Stomach (tissue), 9 donors: ENCODE measurements around the gene KLHL21. TPM values are rescaled to one million over a fixed set of nuclear protein-coding genes. Genes with fewer than 3 reads are reported as not detected.
"Not testable (repeated sequence)": the region's sequence is repeated elsewhere in the genome, so short reads cannot be mapped to it uniquely, and the experiment has no call there.

ENCODE experiments used
- DNase-seq, 2 donors: peaks; one replicate each; pipeline versions ENCODE4 v3.0.0 to v3.0.0-alpha.2; 2013 to 2019
- H3K27ac ChIP-seq, 5 donors: fragments of 200-600 bp in 4 of 5; sonication (generic) in 4 of 5; one replicate each; pipeline ENCODE4 v1.5.1; 2013 to 2019; ENCODE audit warnings: mild to moderate bottlenecking in 1 of 5, moderate library complexity in 1 of 5
- H3K27me3 ChIP-seq, 3 donors: fragments of 200-600 bp; sonication (generic); one replicate each; pipeline ENCODE4 v1.5.1; 2017 to 2019; ENCODE audit warnings: mixed run types in 1 of 3
- H3K36me3 ChIP-seq, 4 donors: fragments of 200-600 bp; sonication (generic); 1 replicate in 3 of 4; 2 replicates in 1 of 4; pipeline ENCODE4 v1.5.1; 2016 to 2019
- H3K4me1 ChIP-seq, 4 donors: fragments of 200-600 bp; sonication (generic); one replicate each; pipeline ENCODE4 v1.5.1; 2016 to 2019
- H3K4me3 ChIP-seq, 4 donors: fragments of 200-600 bp; sonication (generic) in 3 of 4; one replicate each; pipeline ENCODE4 v1.5.1; 2016 to 2019; ENCODE audit warnings: mild to moderate bottlenecking in 1 of 4
- H3K9me3 ChIP-seq, 4 donors: fragments of 200-600 bp; sonication (generic); one replicate each; pipeline ENCODE4 v1.5.1; 2016 to 2019
- CTCF ChIP-seq, 7 experiments: fragments of 450-650 bp in 4 of 7; fragments of 200-600 bp in 3 of 7; sonication (generic) in 3 of 7; IDR thresholded peaks; one replicate each; pipeline ENCODE4 v1.5.1; 2016 to 2019; ENCODE audit warnings: antibody characterized with exemption in 7 of 7, control low read depth in 2 of 7, mild to moderate bottlenecking in 1 of 7
- EP300 ChIP-seq: sonication (generic); formaldehyde crosslinking; IDR thresholded peaks from one replicate; pipeline ENCODE4 v1.6.1; 2017; ENCODE audit warnings: antibody characterized with exemption
- POLR2A ChIP-seq, 4 donors: fragments of 450-650 bp; IDR thresholded peaks; one replicate each; pipeline ENCODE4 v1.6.1; 2016; ENCODE audit warnings: antibody characterized with exemption in 4 of 4, control low read depth in 2 of 4, mild to moderate bottlenecking in 1 of 4, moderate library complexity in 1 of 4
- POLR2AphosphoS5 ChIP-seq, 3 donors: sonication (generic); formaldehyde crosslinking; IDR thresholded peaks; one replicate each; pipeline ENCODE4 v1.6.1; 2016; ENCODE audit warnings: antibody characterized with exemption in 3 of 3
- WGBS, 5 donors: extraction: QIAGEN DNeasy Blood & Tissue Kit in 3 of 5; methylation state at CpG; one replicate each; pipeline versions ENCODE4 v1.1.5 to v1.1.7; 2013 to 2018; 5-methylcytosine and 5-hydroxymethylcytosine counted together
- intact Hi-C: fragments of 100-400 bp; cut with DNase I; formaldehyde crosslinking; loops from one replicate; pipeline ENCODE4 v1.15.1; 2023; ENCODE audit warnings: low total_unique reads
- polyA plus RNA-seq, 3 donors: library from polyadenylated mRNA; stranded (reverse); fragments of 200-250 nt; gene quantifications; one replicate each; pipeline ENCODE4 v1.2.3, GENCODE V29; 2013
- total RNA-seq, 5 donors: library from RNA; depleted of rRNA; stranded (reverse); fragments of >200 nt; gene quantifications; one replicate each; pipeline versions ENCODE4 v1.1.0 to v1.2.3, GENCODE V29; 2014 to 2016
- donor health status: healthy with polysubstance abuse.
- donor health status: Bipolar disorder and iron deficiency.
- donor health status: healthy.

The KLHL21 gene
- total and polyA plus RNA-seq, 8 donors = 9.2 to 59.8 (median 19.4) TPM

GRCh38 chr1:6603238-6603914, 707 bp upstream of the KLHL21 start:
- Histone ChIP-seq H3K4me1 (peaks cover 47 to 53% (median 50%) of the 10 kb centered on the region in 4 donors), H3K27me3 (no peaks in the 10 kb centered on the region), H3K9me3 (no peaks in the 10 kb centered on the region), H3K27ac (peak overlapping the region; percentile 98 to 100 (median 100)), H3K36me3 (peaks cover 8 to 14% (median 10%) of the 10 kb centered on the region in 4 donors), H3K4me3 (peak overlapping the region; percentile 77 to 98 (median 83))
- peak in 1 of 4 donors; percentile 18 for TF ChIP-seq POLR2A (IDR thresholded peaks at IDR 0.05)
- TF ChIP-seq CTCF (IDR thresholded peaks at IDR 0.05) = no peak
- no peak for TF ChIP-seq EP300
- peak in 2 of 3 donors; percentile 31 to 38 for TF ChIP-seq POLR2AphosphoS5 (IDR thresholded peaks at IDR 0.05)
- 1 to 4% (median 1%) methylated on average over 23 to 36 of the region's 36 CpGs for WGBS, 5 donors
- intact Hi-C loops = no loop called here
- peak; percentile 61 to 87 for DNase-seq

- Histone ChIP-seq H3K27me3 (no peaks in the 10 kb centered on the region), H3K4me3 (peak overlapping the region; percentile 77 to 98 (median 83)), H3K4me1 (peaks cover 60 to 66% (median 63%) of the 10 kb centered on the region in 4 donors), H3K9me3 (no peaks in the 10 kb centered on the region), H3K27ac (peak overlapping the region; percentile 98 to 100 (median 100)), H3K36me3 (peaks cover 21 to 27% (median 22%) of the 10 kb centered on the region in 4 donors)
- WGBS, 5 donors = 0 to 3% (median 0%) methylated on average over 16 to 103 of the region's 103 CpGs; no CpG with 5 or more reads in 1 of the 5 donors
- intact Hi-C loops = no loop called here
- TF ChIP-seq POLR2AphosphoS5 (IDR thresholded peaks at IDR 0.05) = no peak
- TF ChIP-seq EP300 = no peak
- no peak for TF ChIP-seq CTCF (IDR thresholded peaks at IDR 0.05)
- peak in 1 of 2 donors; percentile 61 for DNase-seq
Observed at GRCh38 chr1:6601923-6602668, 573 bp downstream of the KLHL21 start.

- no peak for TF ChIP-seq EP300
- TF ChIP-seq POLR2AphosphoS5 (IDR thresholded peaks at IDR 0.05) = peak; percentile 77 to 92 (median 90)
- Histone ChIP-seq H3K9me3 (no peaks in the 10 kb centered on the region), H3K36me3 (peaks cover 29 to 35% (median 29%) of the 10 kb centered on the region in 4 donors), H3K4me3 (peak overlapping the region; percentile 77 to 98 (median 83)), H3K4me1 (peaks cover 68 to 74% (median 71%) of the 10 kb centered on the region in 4 donors), H3K27me3 (no peaks in the 10 kb centered on the region), H3K27ac (peak overlapping the region; percentile 98 to 100 (median 100))
- intact Hi-C loops = no loop called here
- 0 to 1% (median 0%) methylated on average over 31 to 40 of the region's 40 CpGs for WGBS, 5 donors
- peak; percentile 83 to 87 for DNase-seq
Observed at GRCh38 chr1:6601049-6601922, 1.4 kb downstream of the KLHL21 start.

- DNase-seq = no peak
- Histone ChIP-seq H3K27ac (peak overlapping the region; percentile 98 to 100 (median 100)), H3K36me3 (peaks cover 36 to 42% (median 37%) of the 10 kb centered on the region in 4 donors), H3K9me3 (no peaks in the 10 kb centered on the region), H3K27me3 (no peaks in the 10 kb centered on the region), H3K4me3 (peak overlapping the region; percentile 77 to 98 (median 83)), H3K4me1 (peaks cover 72 to 81% (median 76%) of the 10 kb centered on the region in 4 donors)
- no peak for TF ChIP-seq POLR2A (IDR thresholded peaks at IDR 0.05)
- no peak for TF ChIP-seq CTCF (IDR thresholded peaks at IDR 0.05)
- TF ChIP-seq EP300 = no peak
- TF ChIP-seq POLR2AphosphoS5 (IDR thresholded peaks at IDR 0.05) = no peak
- WGBS, 5 donors = 8 to 13% (median 9%) methylated on average over 10 of the region's 10 CpGs
- intact Hi-C loops = no loop called here
Observed at GRCh38 chr1:6600410-6601048, 2.1 kb downstream of the KLHL21 start.

- Histone ChIP-seq H3K4me3 (peak overlapping the region; percentile 77 to 98 (median 83)), H3K27ac (peak overlapping the region in 4 of 5 donors; percentile 98 to 100 (median 100)), H3K4me1 (peaks cover 72 to 84% (median 76%) of the 10 kb centered on the region in 4 donors), H3K36me3 (peaks cover 41 to 48% (median 42%) of the 10 kb centered on the region in 4 donors)
- DNase-seq, H3K27me3 ChIP-seq, H3K9me3 ChIP-seq, intact Hi-C loops: not testable (repeated sequence)
- WGBS, 5 donors = 22 to 47% (median 40%) methylated on average over 8 of the region's 8 CpGs
Observed at GRCh38 chr1:6599991-6600390, 2.7 kb downstream of the KLHL21 start.
